NCI-H2081 (cell line): Measurements from ENCODE around the gene RCAN3.
"Not testable (repeated sequence)": the region's sequence is repeated elsewhere in the genome, so short reads cannot be mapped to it uniquely, and the experiment has no call there.

Source experiments
- DNase-seq, 2 experiments: peaks; one replicate each; lab custom pipeline; 2025; lab: John Stamatoyannopoulos, UW

Gene RCAN3

DNA sequence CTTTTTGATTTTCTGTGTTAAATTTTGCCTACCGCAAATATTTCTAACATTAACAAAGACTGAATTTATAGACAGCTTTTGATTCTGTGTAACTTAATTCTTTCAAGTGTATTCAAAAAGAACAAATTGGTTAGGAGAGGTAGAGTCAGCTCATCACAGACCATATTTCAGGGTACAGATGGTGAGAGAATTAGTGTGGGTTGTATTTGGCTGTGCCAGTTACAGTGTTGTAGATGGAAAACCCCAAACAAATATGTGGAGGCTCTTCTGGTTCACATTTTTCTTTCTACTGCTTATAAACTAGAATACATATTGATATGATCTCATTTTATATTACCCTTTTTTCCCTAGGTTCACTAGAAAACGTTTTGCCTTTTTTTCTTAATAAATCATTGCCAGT is 11.1 kb downstream of the RCAN3 start:
- DNase-seq: no peak

DNA sequence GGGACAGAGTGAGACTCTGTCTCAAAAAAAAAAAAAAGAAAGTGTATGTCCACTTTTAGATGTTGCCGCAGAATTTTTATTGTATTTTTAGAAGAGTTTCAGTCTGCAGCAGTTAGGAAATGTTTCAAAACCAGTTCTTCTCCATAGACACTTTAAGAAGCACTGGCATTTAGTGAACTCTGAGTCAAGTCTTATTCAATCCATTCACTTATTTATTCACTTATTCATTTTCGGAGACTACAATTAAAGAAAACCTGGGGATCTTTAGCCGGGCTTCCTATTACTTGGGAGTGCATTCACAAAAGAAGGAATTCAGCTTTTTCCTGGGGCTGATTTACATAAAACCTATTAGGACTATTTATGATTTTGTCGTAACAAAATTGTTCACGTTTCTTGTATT is 12.3 kb downstream of the RCAN3 start:
- no peak for DNase-seq

DNA sequence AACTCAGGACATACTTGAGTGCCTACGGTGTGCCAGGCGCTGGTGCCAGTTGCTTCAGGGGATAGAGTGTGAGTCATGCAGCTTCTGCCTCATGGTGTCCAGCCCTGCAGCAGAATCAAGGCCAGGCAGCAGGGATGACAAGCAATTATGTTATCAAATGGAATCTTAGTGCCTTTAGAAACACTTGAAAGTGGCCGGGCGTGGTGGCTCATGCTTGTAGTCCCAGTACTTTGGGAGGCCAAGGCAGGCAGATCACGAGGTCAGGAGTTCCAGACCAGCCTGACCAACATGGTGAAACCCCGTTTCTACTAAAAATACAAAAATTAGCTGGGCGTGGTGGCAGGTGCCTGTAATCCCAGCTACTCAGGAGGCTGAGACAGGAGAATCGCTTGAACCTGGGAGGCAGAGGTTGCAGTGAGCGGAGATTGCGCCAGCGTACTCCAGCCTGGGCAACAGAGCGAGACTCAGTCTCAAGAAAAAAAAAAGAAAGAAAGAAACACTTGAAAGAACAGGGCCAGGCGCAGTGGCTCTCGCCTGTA is 13.1 kb downstream of the RCAN3 start:
- not testable (repeated sequence) for DNase-seq

DNA sequence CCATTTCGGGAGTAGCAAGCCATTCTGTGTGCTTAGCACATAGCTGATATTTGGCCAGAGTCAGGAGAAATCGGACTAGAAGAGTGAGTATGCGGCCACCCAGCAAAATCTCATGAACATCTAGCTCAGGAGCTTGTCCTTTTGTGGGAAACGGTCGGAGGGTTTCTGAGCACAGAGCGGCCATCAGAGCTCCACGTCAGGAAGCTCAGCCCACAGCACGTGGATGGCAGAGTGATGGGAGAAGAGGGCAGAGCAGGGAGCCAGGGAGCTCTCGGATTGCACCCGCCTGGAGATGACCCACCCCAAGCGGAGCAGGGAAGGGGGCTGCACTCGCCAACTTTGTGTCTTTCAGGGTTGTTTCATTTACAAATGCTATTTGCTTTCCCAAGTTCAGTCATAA is 13.9 kb downstream of the RCAN3 start:
- DNase-seq: no peak

DNA sequence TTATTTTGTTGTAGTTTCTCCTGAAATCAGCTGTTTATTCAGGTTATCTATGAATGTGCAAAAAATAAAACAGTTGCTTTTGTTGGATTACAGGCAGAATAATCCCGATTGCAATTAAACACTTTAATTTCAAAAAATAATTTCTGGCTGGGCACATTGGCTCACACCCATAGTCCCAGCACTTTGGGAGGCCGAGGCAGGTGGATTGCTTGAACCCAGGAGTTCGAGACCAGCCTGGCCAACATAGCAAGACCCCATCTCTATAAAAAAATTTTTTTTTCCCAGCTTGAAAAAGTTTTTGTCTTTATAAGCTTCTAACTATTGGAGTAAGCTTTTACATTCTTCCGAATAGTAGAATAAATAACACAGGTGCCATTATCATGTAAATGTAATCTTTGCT is 15.3 kb downstream of the RCAN3 start:
- DNase-seq: no peak

DNA sequence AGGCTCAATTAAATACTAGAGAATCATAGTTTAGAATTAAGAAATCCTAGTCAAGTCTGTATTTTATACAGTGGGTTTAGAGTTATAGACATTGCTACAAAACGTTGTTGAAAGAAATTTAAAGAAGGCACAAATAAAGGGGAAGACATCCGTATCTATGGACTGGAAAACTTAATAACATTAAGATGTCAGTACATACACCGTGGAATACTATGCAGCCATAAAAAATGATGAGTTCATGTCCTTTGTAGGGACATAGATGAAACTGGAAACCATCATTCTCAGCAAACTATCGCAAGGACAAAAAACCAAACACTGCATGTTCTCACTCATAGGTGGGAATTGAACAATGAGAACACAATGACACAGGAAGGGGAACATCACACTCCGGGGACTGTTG is 17.6 kb downstream of the RCAN3 start:
- not testable (repeated sequence) for DNase-seq

DNA sequence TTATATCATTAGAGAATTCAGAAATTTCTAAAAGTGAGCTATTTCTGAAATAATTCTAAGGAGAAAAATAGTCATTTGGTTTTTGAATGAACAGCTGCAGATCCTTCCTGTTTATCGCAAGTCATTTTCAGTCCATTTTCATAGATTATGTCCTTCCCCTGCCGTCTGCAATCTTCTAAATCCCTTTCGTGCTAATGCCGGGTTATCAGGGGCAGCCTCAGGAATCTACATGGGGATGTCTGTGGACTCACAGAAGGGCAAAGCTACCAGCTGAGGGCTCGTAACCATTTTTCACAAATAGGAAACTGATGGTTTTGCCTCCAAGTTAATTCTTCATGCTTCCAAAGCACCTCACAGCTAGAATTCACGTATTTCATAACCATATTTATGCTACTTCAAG is 23.0 kb downstream of the RCAN3 start:
- no peak for DNase-seq

DNA sequence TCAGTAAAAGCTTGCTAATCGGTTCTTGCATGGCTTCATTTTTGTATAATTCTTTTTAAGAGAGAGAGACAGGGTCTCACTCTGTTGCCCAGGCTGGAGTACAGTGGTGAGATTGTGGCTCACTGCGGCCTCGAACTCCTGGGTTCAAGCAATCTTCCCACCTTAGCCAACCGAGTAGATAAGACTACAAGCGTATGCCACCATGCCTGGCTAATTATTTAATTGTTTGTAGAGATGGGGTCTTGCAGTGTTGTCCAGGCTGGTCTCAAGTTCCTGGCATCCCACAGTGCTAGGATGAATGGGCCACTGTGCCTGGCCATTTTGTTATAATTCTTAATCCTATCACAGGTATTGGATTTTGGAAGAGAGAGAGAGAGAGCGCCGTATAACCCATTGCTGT is 23.4 kb downstream of the RCAN3 start:
- no peak for DNase-seq

DNA sequence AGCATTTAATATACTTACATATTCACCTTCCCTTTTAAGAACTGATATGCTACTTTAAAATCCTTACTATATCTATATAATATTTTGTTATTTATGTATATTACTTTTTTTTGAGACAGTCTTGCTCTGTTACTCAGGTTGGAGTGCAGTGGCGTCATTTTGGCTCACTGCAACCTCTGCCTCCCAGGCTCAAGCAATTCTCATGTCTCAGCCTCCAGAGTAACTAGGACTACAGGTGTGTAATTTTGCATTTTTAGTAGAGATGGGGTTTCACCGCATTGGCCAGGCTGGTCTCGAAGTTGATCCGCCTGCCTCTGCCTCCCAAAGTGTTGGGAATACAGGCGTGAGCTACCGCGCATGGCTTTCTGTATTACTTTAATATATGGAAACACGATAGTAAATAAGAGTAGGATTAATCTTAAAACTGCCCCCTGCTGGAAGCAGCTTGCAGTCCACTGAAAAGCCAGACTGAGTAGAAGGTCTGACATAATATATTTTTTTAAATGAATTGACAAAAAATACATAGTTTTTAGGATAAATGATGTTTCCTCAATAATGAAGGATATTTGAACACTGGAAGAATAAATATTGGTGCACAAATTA is 24.4 kb downstream of the RCAN3 start:
- DNase-seq: peak in 1 of 2 experiments; percentile 40

DNA sequence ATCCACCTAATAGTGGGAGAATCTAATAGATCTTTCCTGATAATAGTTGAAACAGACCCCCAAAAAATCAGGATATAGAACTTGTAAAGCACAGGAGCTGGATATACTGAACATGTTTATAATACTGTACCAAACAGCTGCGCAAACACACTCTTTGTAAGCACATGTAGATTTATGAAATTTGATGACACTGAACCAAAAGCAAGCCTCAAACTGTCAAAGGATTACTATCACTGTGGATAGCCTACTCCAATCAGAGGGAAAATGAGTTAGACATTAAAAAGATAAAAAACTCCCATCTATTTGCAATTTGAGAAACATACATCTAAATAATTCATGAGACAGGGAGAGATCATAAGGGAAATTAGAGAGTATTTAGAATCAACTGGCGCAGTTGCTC is 26.1 kb downstream of the RCAN3 start:
- DNase-seq: peak; percentile 46 to 92

DNA sequence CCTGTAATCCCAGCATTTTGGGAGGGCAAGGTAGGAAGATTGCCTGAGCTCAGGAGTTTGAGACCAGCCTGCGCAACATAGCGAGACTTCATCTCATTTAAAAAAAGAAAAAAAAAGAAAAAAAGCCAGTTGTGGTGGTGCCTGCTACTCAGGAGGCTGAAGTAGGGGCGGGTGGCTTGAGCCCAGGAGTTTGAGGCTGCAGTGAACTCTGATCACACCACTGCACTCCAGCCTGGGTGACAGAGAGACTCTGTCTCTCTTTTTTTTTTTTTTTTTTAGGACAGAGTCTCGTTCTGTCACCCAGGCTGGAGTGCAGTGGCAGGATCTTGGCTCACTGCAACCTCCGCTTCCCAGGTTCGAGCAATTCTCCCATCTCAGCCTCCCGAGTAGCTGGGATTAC is 26.7 kb downstream of the RCAN3 start:
- DNase-seq: not testable (repeated sequence)

DNA sequence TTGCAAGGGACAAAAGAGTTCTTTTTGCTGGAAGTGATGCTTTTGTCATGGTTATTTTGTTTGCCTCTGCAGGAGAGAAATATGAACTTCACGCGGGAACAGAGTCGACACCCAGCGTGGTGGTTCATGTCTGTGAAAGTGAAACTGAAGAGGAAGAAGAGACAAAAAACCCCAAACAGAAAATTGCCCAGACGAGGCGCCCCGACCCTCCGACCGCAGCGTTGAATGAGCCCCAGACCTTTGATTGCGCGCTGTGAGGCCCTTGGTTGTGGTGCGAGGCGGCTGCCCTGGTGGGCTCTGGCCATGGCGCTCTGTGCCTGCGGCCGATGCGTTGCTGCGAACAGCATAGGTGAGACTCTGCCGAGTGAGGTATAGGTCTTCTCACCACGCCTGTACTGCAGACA is 32.4 kb downstream of the RCAN3 start:
- no peak for DNase-seq

DNA sequence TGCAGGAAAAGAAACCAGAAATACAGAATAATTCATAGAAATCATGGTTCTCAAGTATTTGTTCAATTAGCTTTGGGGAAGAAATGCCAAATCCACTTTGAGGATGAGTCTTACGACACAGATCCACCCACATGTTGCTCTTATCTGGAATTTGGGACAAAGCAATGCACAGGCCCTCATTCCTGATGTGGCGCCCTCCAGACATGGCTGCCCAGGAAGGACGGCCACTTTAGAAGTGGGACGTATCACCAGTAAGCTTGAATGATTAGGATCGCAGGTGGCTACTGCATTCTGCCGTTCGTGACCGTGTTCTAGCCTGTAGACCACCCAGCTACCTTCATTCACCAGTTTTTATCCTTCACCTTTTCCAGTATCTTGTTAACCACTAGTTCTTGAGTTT is 33.1 kb downstream of the RCAN3 start:
- DNase-seq: no peak

DNA sequence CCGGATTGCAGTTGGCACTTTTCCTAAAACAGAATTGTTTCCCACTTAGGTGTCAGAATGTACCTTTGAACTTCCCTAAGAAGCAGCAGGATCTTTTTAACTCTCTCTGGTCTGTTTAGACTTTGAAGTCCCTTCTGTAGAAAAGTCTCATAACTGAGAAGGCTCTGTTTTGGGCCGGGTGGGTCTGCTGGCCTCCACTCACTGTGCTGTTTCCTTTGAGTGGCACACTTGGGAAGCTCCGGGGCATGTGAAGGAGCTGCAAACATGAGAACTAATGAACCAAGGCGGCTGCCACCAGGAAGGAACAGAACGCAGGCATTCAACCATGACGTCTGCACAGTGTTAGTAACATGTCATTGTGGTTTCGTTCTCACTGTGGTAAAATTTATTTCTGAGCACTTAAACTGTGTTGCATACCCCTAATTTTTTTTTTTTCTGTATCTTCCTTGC is 33.8 kb downstream of the RCAN3 start:
- peak; percentile 11 to 31 for DNase-seq

DNA sequence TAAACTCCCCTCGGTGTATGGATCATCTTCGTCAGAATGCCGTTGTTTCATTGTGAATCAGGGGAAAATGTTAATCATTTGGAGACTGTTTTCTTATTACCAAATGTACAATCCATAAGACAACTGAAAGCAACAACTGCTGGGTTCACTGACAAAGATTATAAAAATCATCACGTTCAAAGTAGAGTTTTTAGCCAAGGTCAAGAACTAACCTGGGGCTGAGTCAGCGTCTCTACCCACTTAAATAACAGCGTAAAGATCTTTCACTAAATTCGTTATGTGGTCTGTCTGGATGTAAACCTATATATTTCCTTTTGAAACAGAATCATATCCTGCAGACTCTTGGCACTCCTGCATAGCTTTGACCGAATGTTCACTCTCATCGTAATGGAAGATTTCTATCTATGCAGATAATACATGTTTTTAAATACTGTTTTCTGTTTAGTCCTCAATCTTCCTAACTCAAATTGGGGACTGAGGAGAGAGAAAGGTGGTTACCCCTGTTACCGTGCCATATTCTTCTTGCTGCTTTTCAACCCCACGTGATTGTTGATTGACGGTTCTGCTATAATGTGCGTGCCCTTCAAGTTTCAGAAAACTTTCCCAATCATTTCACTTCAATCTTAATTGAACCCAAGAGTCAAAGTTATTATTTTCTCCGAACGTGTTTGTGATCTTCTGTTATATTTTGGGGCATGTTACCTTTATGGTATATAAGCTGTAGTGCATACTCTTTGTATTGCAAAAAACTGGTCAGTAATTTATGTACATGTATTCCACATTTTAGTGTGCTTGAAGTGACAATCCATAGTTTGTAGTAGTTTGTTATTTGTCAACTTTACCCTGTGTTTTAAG is 37.6 kb downstream of the RCAN3 start:
- no peak for DNase-seq

DNA sequence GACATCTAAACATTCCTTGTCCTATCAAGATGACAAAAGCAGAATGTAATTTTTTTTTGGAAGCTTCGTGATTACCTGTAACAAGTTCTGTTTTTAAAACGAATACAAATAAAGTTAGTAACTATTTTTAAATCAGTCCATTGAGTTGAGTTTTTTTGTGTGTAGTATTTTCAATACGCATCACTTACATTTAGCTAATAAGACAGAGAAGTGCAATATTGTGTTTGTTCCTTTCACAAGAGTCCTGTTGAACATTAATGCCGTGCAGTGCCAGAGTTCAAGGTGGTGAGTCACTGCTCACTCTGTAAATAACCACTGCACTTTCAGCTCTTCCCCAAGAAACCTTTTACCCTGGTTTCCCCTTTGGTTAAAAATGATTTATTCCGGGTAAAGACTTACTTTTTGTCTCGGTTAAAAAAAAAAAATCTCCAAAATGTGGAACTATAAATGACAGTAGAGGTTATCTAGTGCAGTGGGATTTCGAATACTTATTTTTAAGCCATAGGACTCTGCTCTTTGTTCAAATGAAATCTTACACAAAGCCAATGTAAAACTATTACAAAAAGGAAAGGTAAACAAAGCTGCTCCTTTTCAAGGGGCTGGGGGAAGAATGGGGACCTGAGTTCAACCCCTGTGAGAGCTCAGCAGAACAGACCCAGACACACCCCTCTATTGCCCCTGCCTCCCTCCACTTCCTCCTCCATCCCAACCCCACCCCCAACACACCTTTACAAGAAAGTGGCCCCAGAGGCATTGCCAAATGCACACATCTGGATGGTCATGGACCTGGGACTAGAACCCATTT is 38.5 kb downstream of the RCAN3 start:
- no peak for DNase-seq

DNA sequence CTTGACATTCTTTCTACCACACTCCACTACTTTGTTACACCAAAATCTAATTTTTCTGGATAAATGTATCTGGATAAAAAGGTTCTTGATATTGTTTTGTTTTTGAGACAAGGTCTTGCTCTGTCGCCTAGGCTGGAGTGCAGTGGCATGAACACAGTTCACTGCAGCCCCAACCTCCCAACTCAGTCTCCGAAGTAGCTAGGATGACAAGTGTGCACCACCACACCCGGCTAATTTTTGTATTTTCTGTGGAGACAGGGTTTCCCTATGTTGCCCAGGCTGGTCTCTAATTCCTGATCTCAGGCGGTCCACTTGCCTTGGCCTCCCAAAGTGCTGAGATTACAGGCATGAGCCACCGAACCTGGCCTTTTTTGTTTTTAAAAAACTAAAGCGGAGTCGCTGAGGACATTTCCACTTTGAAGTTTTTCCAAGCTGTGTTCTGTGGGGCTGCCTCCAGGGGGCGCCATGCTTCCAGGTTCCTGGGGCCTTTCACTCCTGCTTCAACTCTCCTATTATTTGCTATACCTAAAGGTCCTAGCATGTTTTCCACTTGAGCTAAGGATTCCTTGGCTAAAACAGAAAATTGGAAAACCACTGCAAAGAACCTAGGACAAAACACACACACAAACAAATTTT is 39.2 kb downstream of the RCAN3 start:
- DNase-seq: no peak

DNA sequence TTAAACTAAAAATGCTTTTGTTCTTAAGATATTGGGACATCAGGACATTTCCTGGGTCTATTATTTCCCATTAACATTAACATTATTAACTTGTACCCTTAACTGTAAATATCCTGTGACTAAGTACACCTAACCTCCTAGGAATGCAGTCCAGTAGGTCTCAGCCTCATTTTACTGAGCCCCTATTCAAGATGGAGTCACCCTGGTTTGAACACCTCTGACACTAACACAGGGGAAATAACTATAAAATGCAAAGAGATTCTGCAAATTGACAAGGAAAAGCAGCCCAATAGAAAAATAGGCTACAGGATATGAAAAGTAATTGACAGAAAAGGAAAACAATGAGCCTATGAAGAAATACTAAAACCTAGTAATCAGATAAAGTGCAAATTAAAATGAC is 41.6 kb downstream of the RCAN3 start:
- no peak for DNase-seq

DNA sequence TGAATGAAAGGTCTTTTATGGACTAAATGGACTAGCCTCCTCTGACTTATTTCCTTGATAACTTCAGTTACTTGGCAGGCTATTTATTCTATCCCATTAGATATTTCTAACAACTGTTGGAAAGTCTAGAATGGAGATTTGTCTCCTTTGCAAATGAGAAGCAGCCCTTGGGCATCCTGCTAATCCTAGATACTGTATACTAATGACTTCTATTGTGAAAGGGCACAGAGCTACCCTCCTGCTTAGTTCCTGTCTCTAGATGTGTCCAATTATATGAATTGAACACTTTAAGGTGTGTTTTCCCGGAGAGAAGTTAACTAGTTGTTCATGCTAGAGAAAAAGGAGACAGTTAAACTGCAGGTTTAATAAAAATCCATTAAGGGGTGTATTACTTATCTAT is 43.0 kb downstream of the RCAN3 start:
- no peak for DNase-seq

DNA sequence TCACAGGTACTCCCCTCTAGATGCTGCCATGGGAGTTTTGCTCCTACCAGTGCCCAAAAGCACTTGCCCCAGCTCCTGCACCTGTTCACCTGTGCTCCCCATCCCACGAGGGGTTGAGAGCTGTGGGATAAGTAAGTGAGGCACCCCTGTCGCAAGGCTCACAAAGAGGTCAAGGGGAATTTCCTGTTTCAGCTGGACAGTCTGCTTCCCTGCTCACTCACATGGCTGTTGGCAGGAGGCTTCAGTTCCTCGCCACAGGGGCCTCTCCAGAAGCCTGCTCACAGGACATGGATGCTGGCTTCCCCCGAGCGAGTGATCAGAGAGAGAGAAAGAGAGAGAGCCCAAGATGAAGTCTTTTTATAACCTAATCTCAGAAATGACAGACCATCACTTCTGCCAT is 44.6 kb downstream of the RCAN3 start:
- DNase-seq: no peak

DNA sequence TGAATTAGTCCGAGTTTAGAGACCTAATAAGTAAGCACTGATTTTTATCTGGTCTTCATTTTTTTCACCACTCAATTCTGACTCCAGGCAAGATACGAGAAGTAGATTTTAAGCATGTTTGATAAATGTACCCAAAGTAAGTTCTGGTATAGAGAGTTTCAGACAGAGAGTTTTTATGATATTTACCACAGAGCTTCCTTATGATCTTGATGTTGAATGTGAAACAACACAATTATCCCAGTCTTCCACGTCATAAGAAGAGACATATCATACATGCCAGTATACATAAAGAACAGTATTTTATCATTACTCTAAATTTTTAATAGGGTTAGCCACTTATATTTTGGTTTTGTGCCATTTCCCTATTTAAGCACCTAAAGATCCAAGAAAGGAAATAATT is 45.4 kb downstream of the RCAN3 start:
- DNase-seq: no peak

DNA sequence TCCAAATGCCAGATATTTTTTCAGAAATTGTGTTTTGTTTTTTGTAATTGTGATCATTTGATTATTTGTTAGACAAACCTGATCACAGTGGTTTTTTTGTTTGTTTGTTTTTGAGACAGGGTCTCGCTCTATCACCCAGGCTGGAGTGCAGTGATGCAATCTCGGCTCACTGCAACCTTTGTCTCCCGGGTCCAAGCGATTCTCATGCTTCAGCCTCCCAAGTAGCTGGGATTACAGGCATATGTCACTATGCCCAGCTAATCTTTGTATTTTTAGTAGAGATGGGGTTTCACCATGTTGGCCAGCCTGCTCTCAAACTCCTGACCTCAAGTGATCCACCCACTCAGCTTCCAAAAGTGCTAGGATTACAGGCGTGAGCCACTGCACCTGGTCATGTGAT is 46.6 kb downstream of the RCAN3 start:
- not testable (repeated sequence) for DNase-seq
